HG03095 (cell line): ENCODE measurements around the gene FXYD2.

Experiments
- ATAC-seq: cut with Tn5 transposase; IDR thresholded peaks from one replicate; pipeline ENCODE4 v1.9.1; 2021; ENCODE audit warnings: moderate library complexity; ENCODE audit not compliant: unreplicated experiment

Gene FXYD2

GRCh38 chr11:117770061-117770460 is 54.5 kb downstream of the FXYD2 start:
- no peak for ATAC-seq
